Lower leg skin (tissue), 3 donors: Measurements from ENCODE around the gene CCDC106.

ENCODE experiments used
- CTCF ChIP-seq, 3 donors: fragments of 450-650 bp; IDR thresholded peaks; one replicate each; pipeline ENCODE4 v1.5.1; 2016; ENCODE audit warnings: antibody characterized with exemption in 3 of 3, mild to moderate bottlenecking in 3 of 3, moderate library complexity in 2 of 3
- POLR2A ChIP-seq, 2 donors: fragments of 450-650 bp; IDR thresholded peaks; one replicate each; pipeline ENCODE4 v1.6.1; 2016 to 2017; ENCODE audit warnings: antibody characterized with exemption in 2 of 2, mild to moderate bottlenecking in 1 of 2, moderate library complexity in 1 of 2

GRCh38 chr19:55654868-55655647 is 7.0 kb downstream of the CCDC106 start, which contains the start of gene U2AF2:
- TF ChIP-seq CTCF (IDR thresholded peaks at IDR 0.05) (no peak), POLR2A (IDR thresholded peaks at IDR 0.05) (no peak)
